Heart right ventricle (tissue), 16 donors: Measurements from ENCODE around the gene APOBEC3C. TPM values are rescaled to one million over a fixed set of nuclear protein-coding genes. Genes with fewer than 3 reads are reported as not detected.
A peak's percentile ranks its signal among the peaks of the same experiment; 100 is the strongest.

Experiments
- ATAC-seq, 8 donors: fragments of 200-7000 bp; cut with Tn5 transposase; one replicate each; pipeline ENCODE4 v1.9.1; 2020; ENCODE audit warnings: mild to moderate bottlenecking in 8 of 8, moderate library complexity in 8 of 8, moderate number of reproducible peaks in 1 of 8
- DNase-seq, 2 donors: peaks; one replicate each; pipeline ENCODE4 v3.0.0-alpha.2; 2020
- H3K27ac ChIP-seq, 10 donors: fragments of 200-600 bp; sonication (generic) in 2 of 10; one replicate each; pipeline versions ENCODE4 v1.5.0 to v1.8.0; 2020 to 2022; ENCODE audit warnings: mild to moderate bottlenecking in 3 of 10
- H3K27me3 ChIP-seq, 7 donors: fragments of 200-600 bp; one replicate each; pipeline ENCODE4 v1.8.0; 2021 to 2022; ENCODE audit warnings: mild to moderate bottlenecking in 2 of 7
- H3K36me3 ChIP-seq, 9 donors: fragments of 200-600 bp; sonication (generic) in 1 of 9; one replicate each; pipeline versions ENCODE4 v1.5.0 to v1.8.0; 2020 to 2022; ENCODE audit warnings: mild to moderate bottlenecking in 2 of 9
- H3K4me1 ChIP-seq, 9 donors: fragments of 200-600 bp; sonication (generic) in 1 of 9; one replicate each; pipeline versions ENCODE4 v1.5.0 to v1.8.0; 2020 to 2022; ENCODE audit warnings: mild to moderate bottlenecking in 4 of 9
- H3K4me3 ChIP-seq, 10 donors: fragments of 200-600 bp; sonication (generic) in 2 of 10; one replicate each; pipeline versions ENCODE4 v1.5.0 to v1.8.0; 2020 to 2022; ENCODE audit warnings: mild to moderate bottlenecking in 7 of 10, moderate library complexity in 2 of 10
- H3K9me3 ChIP-seq, 11 donors: fragments of 200-600 bp in 10 of 11; sonication (generic) in 2 of 11; one replicate each; pipeline versions ENCODE4 v1.5.0 to v1.8.0; 2013 to 2022; ENCODE audit warnings: mild to moderate bottlenecking in 2 of 11, control low read depth in 1 of 11, moderate library complexity in 1 of 11
- WGBS, 2 donors: extraction: QIAGEN DNeasy Blood & Tissue Kit; methylation state at CpG; one replicate each; pipeline ENCODE4 v1.1.7; 2013; ENCODE audit warnings: inconsistent platforms in 1 of 2; 5-methylcytosine and 5-hydroxymethylcytosine counted together
- intact Hi-C, 10 donors: fragments of 100-400 bp; cut with DNase I; formaldehyde crosslinking; loops; one replicate each; pipeline versions ENCODE4 v1.11.1 to v1.14.2; 2022
- polyA plus RNA-seq, 2 donors: library from polyadenylated mRNA; stranded (reverse); fragments of 200-250 nt; gene quantifications; one replicate each; pipeline ENCODE4 v1.2.3, GENCODE V29; 2013
- total RNA-seq, 10 donors: library from RNA; stranded (reverse); fragmentation: NEBNext Ultra II Directional in 3 of 10; extraction: Animal tissue kit (Norgen Biotek cat#: 25700) in 3 of 10; gene quantifications; one replicate each; pipeline versions ENCODE4 v1.2.1 to v1.2.4, GENCODE V29; 2021 to 2023
- TF ChIP-seq, protein P1 (sequence below), 9 donors: fragments of 200-600 bp; sonication (generic) in 2 of 9; IDR thresholded peaks; one replicate each; pipeline versions ENCODE4 v1.5.0 to v1.8.0; 2021 to 2022; ENCODE audit warnings: antibody characterized with exemption in 9 of 9, mild to moderate bottlenecking in 5 of 9, moderate library complexity in 1 of 9
- donor health status: Arrhythmogenic right ventricular cardiomyopathy.
- donor health status: ischemic (EF 13 %, LVEDD 7.1; RV severe dilation, severe dysfunction).
- donor health status: healthy with polysubstance abuse.
- donor health status: DM: no; HTN: yes; CAD: no.
- donor health status: DM: no; HTN: no; CAD: no.
- donor health status: ischemic (EF 25% LVEDD 6.9; RV normal size, moderate dysfunction).
- donor health status: ischemic (EF 25% LVEDD 5.7; RV mildly dilated, moderate dysfunction).
- donor health status: healthy.
- donor health status: DM: yes; HTN: yes; CAD: no.
- donor health status: Ischemic cardiomyopathy.
- donor health status: ischemic (EF 35%, LVEDD 5.7; RV mildly dilated, moderate dysfunction).
- donor health status: nonischemic (EF 11% LVEDD 7.7; RV severe dilation, severe dysfunction).
- donor health status: DM: yes; HTN: yes; CAD: no.
- donor health status: PGD.
- donor health status: ischemic (EF 29% LVEDD 5.4; RV normal size, mild dysfunction).
- donor health status: nonischemic (EF 23%, LVEDD 6.1; RV moderate dilation, normal function).

Gene APOBEC3C
- total and polyA plus RNA-seq, 12 donors: 9.8 to 43.3 (median 25.5) TPM

DNA sequence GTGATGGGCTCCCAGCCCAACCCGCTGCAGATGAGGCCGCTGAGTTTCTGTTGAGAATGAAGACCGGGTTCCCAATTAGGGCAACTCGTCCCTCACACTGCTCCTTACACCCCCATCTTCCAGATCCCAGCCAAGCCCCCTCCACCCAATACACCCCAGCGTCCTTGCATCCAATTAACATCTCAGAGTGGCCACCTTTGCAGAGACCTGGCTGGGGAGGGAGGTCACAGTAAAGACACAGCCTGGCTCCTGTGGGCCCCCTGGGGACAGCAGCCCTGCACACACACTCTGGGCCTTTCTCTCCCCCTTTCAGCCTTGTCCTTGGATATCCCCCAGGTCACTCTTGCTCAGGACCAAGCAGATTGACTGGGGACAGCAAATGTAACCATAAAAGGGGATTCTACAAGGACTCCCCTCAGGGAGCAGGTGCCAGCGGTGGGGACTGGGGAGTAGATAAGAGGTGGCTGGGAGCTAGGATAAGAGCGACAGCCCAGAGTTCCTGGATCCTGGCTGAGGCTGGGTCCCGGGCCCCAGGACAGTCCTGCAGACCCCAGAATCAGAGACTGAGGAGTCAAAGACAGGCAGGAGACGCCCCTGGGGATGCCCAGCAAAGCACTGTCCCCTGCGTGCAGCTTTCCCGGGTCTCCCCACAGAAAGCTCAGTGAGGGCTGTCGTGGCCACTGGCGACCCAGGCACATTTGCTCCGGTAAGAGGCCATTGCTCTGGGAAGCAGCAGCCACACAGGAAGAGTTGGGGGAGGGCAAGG, 48.3 kb upstream of the APOBEC3C start:
- Histone ChIP-seq H3K4me3 (no peak overlapping the region), H3K9me3 (no peaks in the 10 kb centered on the region), H3K4me1 (peaks cover 0 to 31% (median 0%) of the 10 kb centered on the region in 9 donors), H3K36me3 (no peaks in the 10 kb centered on the region), H3K27me3 (peaks cover 0 to 18% (median 4%) of the 10 kb centered on the region in 7 donors), H3K27ac (no peak overlapping the region)
- WGBS, 2 donors: 73 to 81% methylated on average over 14 of the region's 14 CpGs
- intact Hi-C loops: no loop called here
- DNase-seq (no peak), ATAC-seq (no peak)
- TF ChIP-seq, protein P1, sequence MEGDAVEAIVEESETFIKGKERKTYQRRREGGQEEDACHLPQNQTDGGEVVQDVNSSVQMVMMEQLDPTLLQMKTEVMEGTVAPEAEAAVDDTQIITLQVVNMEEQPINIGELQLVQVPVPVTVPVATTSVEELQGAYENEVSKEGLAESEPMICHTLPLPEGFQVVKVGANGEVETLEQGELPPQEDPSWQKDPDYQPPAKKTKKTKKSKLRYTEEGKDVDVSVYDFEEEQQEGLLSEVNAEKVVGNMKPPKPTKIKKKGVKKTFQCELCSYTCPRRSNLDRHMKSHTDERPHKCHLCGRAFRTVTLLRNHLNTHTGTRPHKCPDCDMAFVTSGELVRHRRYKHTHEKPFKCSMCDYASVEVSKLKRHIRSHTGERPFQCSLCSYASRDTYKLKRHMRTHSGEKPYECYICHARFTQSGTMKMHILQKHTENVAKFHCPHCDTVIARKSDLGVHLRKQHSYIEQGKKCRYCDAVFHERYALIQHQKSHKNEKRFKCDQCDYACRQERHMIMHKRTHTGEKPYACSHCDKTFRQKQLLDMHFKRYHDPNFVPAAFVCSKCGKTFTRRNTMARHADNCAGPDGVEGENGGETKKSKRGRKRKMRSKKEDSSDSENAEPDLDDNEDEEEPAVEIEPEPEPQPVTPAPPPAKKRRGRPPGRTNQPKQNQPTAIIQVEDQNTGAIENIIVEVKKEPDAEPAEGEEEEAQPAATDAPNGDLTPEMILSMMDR (IDR thresholded peaks at IDR 0.05): no peak

DNA sequence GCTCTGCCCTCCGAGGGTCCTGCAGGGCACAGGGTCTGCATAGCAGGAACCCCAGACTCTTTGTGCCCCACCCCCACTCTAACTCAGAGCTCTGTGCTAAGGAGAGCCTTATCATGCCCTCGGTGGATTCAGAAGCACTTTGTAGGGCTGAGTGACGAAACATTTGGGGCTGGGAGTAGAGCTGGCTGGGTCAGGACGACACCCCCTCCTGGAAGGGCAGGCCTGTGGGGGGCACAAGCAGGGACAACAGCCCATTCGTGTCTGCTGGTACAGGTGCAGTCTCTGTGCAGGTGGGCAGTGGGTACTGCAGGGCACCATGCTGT, 47.7 kb upstream of the APOBEC3C start:
- no peaks in the 10 kb centered on the region for H3K9me3 ChIP-seq
- H3K27me3 ChIP-seq: peaks cover 0 to 18% (median 4%) of the 10 kb centered on the region in 7 donors
- peaks cover 0 to 31% (median 0%) of the 10 kb centered on the region in 9 donors for H3K4me1 ChIP-seq
- H3K36me3 ChIP-seq: no peaks in the 10 kb centered on the region
- 42% methylated on average over 5 of the region's 5 CpGs for WGBS, 2 donors
- TF ChIP-seq, protein P1 (IDR thresholded peaks at IDR 0.05): no peak
- no peak overlapping the region for H3K27ac ChIP-seq
- ATAC-seq (no peak), DNase-seq (no peak)
- intact Hi-C loops: no loop called here
- no peak overlapping the region for H3K4me3 ChIP-seq

DNA sequence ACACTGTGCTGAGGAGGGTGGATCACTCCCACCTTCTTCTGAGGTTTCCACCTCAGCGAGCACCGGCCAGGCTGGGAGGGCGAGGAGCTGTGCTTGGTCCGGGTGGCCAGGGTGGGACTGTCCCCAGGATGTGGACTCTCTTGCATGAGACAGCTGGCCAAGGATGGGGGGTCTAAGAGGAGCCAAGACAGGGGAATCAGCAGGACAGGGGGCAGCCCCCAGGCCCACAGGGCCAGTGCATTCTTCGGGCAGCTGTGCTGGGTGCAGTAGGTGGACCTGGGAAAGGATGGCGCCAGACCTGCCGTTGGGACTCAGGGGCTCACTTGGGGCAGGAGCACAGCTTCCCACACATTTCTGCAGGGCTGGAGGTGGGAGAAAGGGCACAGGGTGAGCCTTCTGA, 47.1 kb upstream of the APOBEC3C start:
- Histone ChIP-seq H3K9me3 (no peaks in the 10 kb centered on the region), H3K27ac (peak overlapping the region in 1 of 10 donors; percentile 81), H3K4me1 (peaks cover 0 to 31% (median 0%) of the 10 kb centered on the region in 9 donors), H3K36me3 (no peaks in the 10 kb centered on the region), H3K27me3 (peaks cover 0 to 18% (median 4%) of the 10 kb centered on the region in 7 donors), H3K4me3 (no peak overlapping the region)
- TF ChIP-seq, protein P1 (IDR thresholded peaks at IDR 0.05): no peak
- ATAC-seq (no peak), DNase-seq (no peak)
- intact Hi-C loops: no loop called here
- 94% methylated on average over 7 of the region's 7 CpGs for WGBS, 2 donors

DNA sequence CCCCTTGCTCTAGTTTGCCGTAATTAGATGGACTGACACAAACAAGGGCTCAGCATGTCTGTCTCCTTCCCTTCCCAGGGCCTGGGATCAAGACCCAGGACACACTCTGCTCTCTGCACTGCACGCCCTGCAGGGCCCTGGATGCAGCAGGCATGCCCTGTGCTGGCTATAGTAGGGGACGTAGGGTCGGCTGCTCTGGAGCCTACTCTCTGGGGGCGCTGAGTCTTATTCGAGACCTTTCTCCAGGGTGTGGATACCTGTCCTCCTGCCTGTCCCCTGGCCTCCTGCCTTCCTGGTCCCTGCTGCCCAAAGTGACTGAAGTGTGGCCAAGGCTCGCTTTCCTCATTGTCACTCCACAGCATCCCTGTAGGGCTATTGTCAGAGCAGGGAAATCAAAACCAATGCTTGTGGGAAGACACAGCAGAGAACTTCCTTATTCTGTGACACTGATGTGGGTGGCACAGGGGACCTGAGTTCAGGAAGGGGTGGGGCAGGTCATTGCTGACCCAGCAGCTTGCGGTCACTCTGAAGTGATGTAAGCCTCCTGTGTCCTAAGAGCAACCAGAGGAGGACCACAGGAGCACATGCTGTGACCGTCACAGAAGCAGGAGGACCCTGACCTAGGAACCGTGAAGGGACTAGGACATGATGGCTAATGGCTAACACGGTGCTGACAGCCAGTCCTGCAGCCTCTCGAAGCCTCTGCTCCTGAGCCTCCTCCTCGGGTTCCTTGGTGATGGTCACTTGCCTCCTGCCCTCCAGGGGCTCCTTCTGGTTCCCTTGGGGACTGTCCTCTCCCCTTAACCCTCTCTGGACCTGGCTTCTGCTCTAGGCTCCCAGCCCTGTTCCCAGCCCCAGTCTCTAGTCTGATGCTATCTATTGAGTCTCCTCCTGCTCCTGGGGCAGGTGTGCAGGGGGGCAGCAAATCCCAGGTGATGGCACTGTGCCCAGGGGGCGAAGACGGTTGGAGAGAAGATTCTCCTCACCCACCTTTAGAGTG, 46.3 kb upstream of the APOBEC3C start:
- Histone ChIP-seq H3K27me3 (peaks cover 0 to 20% (median 4%) of the 10 kb centered on the region in 7 donors), H3K4me3 (no peak overlapping the region), H3K36me3 (no peaks in the 10 kb centered on the region), H3K9me3 (no peaks in the 10 kb centered on the region), H3K4me1 (peaks cover 0 to 31% (median 0%) of the 10 kb centered on the region in 9 donors), H3K27ac (peak overlapping the region in 2 of 10 donors; percentile 40 to 81)
- DNase-seq (peak in 1 of 2 donors; percentile 24), ATAC-seq (peak in 7 of 8 donors; percentile 33 to 74 (median 59))
- intact Hi-C loops: no loop called here
- WGBS, 2 donors: 71 to 79% methylated on average over 15 of the region's 15 CpGs
- TF ChIP-seq, protein P1 (IDR thresholded peaks at IDR 0.05): no peak
